Measurements from ENCODE around the gene SPIRE2.

SPIRE2 gene

DNA sequence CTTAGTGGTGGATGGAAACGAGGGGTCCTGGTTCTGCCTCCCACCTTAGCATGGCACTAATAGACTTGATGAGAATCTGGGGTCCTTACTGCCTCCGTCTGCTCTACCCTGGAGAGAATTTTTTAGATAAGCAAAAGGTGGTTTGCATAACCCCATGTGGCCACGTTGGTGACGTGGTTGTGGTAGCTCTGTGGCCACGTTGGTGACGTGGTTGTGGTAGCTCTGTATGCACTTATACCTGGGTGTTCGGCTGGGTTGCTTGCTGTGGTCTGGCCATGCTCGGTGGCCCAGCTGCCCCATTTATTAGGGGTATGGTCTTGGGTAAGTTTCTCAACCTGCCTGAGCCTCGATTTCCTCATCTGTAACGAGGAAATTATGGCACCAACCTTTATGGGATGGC, 13.0 kb downstream of the SPIRE2 start:
- DNase-seq (ENCODE audit: low read depth) = no peak

DNA sequence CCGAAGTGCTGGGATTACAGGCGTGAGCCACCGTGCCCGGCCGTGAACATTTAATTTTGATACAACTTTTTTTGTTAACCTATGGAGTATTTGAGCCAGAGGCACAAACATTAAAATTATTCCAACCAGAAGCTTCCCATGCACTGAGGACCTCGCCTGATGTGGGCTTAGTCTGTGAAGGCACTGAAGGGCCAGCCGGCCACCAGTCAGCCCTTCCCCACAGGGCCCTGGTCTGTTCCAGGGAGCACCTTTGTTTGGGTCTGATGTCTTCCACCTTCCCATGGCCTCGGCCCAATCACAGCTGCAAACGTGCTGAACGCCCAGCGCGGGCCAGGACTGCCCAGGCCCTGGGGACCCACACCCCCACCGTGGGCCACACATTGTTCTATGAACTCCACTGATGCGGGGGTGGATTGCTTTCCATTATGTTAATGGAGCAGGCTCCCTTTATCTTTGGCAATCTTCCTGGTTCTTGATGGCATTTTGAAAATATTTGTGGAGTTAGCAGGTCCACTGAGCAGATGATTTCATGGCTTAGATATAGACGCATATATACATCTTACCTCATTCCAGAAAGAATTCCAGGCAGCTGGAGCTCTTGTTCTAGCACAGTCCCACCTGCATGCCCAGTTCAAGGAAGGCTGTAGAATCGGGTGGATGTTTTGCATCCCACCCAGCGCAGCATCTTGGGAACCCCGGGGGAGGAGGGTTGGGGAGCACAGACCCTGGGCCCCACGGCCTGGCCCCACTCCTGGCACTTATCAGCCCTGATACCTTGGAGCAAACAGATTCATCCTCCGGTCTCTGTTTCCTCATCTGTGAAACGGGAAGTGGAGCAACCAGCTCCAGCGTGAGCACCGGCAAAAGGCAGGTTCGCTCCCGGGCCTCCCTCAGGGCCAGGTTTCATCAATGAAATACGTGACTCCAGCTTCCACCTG, 14.5 kb downstream of the SPIRE2 start:
- DNase-seq (ENCODE audit: low read depth) = peak; percentile 58

- DNase-seq (ENCODE audit: low read depth) = no peak
Measured at GRCh38 chr16:89843409-89844350, 15.4 kb downstream of the SPIRE2 start.

DNA sequence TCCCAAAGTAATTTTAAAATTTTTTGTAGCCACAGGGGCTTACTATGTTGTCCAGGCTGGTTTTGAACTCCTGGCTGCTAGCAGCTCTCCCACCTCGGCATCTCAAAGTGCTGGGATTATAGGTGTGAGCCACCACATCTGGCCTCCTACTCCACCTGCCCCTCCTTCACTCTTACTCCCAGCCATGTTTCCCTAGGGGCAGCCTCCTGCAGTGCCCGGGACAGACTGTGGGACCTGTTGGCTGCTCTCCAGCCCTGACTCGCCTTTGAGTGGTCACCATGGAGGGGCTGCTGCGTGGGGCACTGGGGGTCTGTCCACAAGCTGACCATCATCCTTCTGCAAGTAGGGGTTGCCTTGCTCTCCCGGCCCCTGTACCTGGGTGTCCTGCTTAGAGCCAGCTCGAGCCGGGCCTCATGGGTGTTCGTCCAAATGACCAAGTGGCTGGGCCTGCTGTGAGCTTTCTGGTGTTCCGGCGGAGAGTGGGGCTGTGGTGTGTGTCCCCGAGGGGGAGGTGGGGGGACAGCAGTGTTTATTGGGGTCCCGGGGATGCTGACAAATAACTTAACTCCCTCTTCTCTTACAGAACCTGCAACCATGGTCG, 16.6 kb downstream of the SPIRE2 start:
- no peak for DNase-seq (ENCODE audit: low read depth)

GRCh38 chr16:89845417-89845816, 17.1 kb downstream of the SPIRE2 start:
- no peak for DNase-seq (ENCODE audit: low read depth)

- no peak for DNase-seq (ENCODE audit: low read depth)
Measured at GRCh38 chr16:89847051-89847939, 19.0 kb downstream of the SPIRE2 start.

- no peak for DNase-seq (ENCODE audit: low read depth)
Measured at GRCh38 chr16:89847940-89848297, 19.6 kb downstream of the SPIRE2 start.

DNA sequence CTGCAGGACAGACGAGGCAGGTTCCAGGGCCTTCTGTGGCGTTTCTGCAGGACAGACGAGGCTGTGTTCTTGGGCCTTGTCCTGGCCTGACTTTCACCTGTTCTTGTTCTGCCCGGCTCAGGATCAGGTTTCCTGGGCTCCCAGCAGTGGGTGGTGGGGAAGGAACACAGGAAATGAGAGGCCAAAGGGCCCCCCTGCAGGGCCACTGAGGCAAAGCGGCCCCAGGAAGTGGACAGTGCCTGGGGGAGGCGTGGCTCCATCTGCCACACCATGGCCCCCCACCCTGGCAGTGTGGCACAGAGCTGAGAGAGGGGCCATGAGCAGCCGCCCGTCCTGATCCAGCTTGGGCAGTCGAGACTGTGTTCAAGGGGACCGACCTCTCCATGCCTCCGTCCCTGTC, 20.7 kb downstream of the SPIRE2 start:
- DNase-seq (ENCODE audit: low read depth) = no peak

- no peak for DNase-seq (ENCODE audit: low read depth)
Measured at GRCh38 chr16:89853306-89853993, 25.2 kb downstream of the SPIRE2 start.

GRCh38 chr16:89855301-89855945, 27.1 kb downstream of the SPIRE2 start:
- no peak for DNase-seq (ENCODE audit: low read depth)

GRCh38 chr16:89855986-89856385, 27.7 kb downstream of the SPIRE2 start:
- no peak for DNase-seq (ENCODE audit: low read depth)

- no peak for DNase-seq (ENCODE audit: low read depth)
Measured at GRCh38 chr16:89858973-89859614, 30.8 kb downstream of the SPIRE2 start.

GRCh38 chr16:89859615-89860007, 31.3 kb downstream of the SPIRE2 start:
- DNase-seq (ENCODE audit: low read depth) = no peak

GRCh38 chr16:89860747-89861304, 32.6 kb downstream of the SPIRE2 start:
- no peak for DNase-seq (ENCODE audit: low read depth)

GRCh38 chr16:89861648-89862047, 33.4 kb downstream of the SPIRE2 start:
- no peak for DNase-seq (ENCODE audit: low read depth)

DNA sequence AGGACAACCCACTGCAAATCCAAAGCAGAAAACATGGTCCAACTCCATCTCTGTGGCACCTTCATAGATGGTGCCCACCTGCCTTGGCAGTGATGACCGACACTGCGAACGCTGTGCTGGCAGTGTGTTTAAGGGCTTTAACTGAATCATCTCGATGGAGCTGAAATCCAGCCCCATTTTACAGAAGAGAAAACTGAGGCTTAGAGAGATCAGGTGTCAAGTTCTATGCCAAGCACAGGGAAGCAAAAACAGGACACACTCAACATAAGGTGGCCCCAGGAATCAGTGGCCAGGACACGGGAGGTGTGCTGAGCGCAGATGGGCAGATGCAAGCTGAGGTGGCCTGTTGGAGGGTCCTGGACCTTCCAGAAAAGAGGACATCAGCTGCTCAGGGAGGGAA, 34.5 kb downstream of the SPIRE2 start:
- DNase-seq (ENCODE audit: low read depth) = no peak

- no peak for DNase-seq (ENCODE audit: low read depth)
Measured at GRCh38 chr16:89863741-89864526, 35.7 kb downstream of the SPIRE2 start.

- DNase-seq (ENCODE audit: low read depth) = no peak
Measured at GRCh38 chr16:89864527-89864820, 36.2 kb downstream of the SPIRE2 start.

DNA sequence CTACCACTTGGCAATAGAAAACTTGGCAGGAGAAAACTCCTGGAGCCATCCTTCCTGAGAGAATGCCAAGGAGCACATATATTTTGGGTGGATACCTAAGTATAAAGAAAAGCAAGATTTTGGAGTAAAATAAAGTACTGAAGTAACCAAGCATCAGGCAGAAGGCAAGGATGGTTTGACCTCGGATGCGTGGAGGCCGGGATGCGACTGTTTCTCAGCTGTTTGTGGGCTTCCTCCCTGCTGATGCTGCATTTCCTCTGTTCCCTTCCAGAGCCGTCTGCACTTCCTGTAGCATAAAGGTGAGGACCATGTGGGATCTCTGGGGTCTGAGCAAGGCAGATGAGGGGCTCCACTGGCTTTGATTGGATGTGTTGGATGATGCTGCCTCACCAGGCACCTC, 39.6 kb downstream of the SPIRE2 start:
- no peak for DNase-seq (ENCODE audit: low read depth)

Data from non-pigmented ciliary epithelial cell (primary cell).